ENCODE data around the gene UBE2E2. TPM values are rescaled to one million over a fixed set of nuclear protein-coding genes. Genes with fewer than 3 reads are reported as not detected.
A peak's percentile ranks its signal among the peaks of the same experiment; 100 is the strongest.

Gene UBE2E2
- total RNA-seq, 1 donor, result 41.5 TPM

GRCh38 chr3:23455775-23456174 lies 252.6 kb downstream of the UBE2E2 start:
- TF ChIP-seq, protein P1, sequence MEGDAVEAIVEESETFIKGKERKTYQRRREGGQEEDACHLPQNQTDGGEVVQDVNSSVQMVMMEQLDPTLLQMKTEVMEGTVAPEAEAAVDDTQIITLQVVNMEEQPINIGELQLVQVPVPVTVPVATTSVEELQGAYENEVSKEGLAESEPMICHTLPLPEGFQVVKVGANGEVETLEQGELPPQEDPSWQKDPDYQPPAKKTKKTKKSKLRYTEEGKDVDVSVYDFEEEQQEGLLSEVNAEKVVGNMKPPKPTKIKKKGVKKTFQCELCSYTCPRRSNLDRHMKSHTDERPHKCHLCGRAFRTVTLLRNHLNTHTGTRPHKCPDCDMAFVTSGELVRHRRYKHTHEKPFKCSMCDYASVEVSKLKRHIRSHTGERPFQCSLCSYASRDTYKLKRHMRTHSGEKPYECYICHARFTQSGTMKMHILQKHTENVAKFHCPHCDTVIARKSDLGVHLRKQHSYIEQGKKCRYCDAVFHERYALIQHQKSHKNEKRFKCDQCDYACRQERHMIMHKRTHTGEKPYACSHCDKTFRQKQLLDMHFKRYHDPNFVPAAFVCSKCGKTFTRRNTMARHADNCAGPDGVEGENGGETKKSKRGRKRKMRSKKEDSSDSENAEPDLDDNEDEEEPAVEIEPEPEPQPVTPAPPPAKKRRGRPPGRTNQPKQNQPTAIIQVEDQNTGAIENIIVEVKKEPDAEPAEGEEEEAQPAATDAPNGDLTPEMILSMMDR (IDR thresholded peaks at IDR 0.05; ENCODE audit: insufficient read depth, low read depth, low read length), result no peak
- DNase-seq (ENCODE audit: low read depth), result peak; percentile 69
- H3K4me3 ChIP-seq (ENCODE audit: low read depth, low read length), result no peak overlapping the region

GRCh38 chr3:23457697-23458096 lies 254.6 kb downstream of the UBE2E2 start:
- TF ChIP-seq, protein P1 (IDR thresholded peaks at IDR 0.05; ENCODE audit: insufficient read depth, low read depth, low read length), result no peak
- no peak overlapping the region for H3K4me3 ChIP-seq (ENCODE audit: low read depth, low read length)
- no peak for DNase-seq (ENCODE audit: low read depth)

DNA sequence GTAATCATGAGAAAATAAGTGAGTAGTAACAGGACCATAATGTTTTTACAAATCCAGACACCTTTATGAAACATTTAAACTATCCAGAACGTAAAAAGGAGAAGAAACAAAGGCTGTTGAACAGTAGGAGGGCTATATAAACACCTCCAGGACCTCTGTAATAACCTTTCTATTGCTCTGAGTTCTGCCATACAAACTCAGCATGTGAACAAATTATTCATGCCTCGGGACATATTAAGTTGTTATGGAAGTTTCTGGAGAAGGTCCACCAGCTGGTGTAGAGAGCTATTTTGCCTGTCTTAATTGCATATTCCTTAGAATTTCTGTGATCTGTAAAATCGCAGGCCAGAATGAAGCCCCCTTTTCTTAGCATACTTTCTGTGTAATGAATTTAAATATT lies 256.3 kb downstream of the UBE2E2 start:
- no peak overlapping the region for H3K4me3 ChIP-seq (ENCODE audit: low read depth, low read length)
- DNase-seq (ENCODE audit: low read depth), result peak; percentile 12
- TF ChIP-seq, protein P1 (IDR thresholded peaks at IDR 0.05; ENCODE audit: insufficient read depth, low read depth, low read length), result no peak

DNA sequence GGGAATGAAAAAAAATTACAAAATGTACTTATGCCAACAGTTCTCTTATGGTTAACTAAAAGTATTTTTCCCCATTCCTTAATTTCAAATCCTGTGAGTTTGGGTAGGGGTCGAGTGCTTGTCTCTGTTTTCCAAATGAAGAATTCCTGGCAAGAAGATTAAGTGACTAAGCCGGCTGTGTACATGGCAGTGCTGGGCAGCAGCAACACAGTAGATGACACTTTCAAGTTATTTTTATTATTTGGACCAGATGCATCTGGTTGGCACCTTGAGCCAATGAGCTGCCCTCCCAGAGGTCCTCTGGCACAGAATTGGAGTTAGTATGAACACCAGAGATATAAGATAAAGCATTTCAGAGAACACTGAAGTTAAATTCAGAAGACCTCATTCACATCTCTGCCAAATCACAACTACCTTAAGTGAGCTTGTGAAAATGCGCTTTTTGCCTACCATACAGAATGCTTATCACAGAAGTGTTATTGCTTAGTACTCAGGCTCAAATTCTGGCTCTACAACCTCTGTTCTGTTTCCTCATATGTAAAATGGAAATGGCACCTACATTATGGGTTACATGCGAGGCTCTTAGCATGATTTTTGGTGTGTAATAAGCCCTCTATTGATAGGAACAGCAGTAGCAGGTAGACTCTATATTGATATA lies 256.9 kb downstream of the UBE2E2 start:
- H3K4me3 ChIP-seq (ENCODE audit: low read depth, low read length), result no peak overlapping the region
- no peak for DNase-seq (ENCODE audit: low read depth)
- TF ChIP-seq, protein P1 (IDR thresholded peaks at IDR 0.05; ENCODE audit: insufficient read depth, low read depth, low read length), result no peak

DNA sequence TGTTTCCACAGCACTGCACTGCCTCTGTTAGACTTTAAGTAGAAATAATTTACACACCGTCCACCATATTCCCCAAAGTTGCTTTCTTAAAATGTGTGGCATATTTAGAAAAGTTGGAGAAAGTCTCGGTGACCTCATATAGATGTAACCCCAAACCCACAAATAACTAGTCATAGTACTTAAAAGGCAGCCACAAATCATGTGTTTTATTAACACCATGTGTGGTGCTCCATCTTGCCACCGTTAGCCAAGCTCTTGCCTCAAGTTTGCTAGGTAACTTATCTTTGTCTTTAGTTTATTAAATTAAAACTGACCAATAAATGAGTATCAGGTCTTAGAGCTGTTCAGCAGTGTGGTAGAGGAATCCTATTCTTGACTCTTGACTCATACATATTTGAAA lies 257.9 kb downstream of the UBE2E2 start:
- TF ChIP-seq, protein P1 (IDR thresholded peaks at IDR 0.05; ENCODE audit: insufficient read depth, low read depth, low read length), result no peak
- DNase-seq (ENCODE audit: low read depth), result no peak
- no peak overlapping the region for H3K4me3 ChIP-seq (ENCODE audit: low read depth, low read length)

DNA sequence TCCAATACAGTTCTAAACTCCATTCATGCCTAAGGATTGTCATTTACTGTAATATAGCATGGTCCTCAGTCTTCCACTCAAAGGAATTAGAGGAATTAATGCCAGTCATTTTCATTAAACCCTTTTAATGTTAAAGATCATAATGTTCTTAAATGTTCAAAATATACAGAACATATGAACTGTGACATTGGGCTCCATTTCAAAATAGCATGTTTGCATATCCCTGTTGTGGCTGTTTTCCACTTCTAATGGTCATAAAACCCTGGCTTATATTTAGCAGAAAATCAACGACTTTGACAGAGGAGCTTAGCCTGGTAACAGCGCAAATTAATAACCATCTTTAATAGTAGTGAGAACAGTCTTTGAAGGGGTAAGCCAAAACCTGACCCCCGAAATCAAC lies 260.7 kb downstream of the UBE2E2 start:
- no peak for DNase-seq (ENCODE audit: low read depth)
- TF ChIP-seq, protein P1 (IDR thresholded peaks at IDR 0.05; ENCODE audit: insufficient read depth, low read depth, low read length), result no peak
- H3K4me3 ChIP-seq (ENCODE audit: low read depth, low read length), result no peak overlapping the region

GRCh38 chr3:23465569-23465968 lies 262.4 kb downstream of the UBE2E2 start:
- no peak for DNase-seq (ENCODE audit: low read depth)
- TF ChIP-seq, protein P1 (IDR thresholded peaks at IDR 0.05; ENCODE audit: insufficient read depth, low read depth, low read length), result no peak
- no peak overlapping the region for H3K4me3 ChIP-seq (ENCODE audit: low read depth, low read length)

Measured in fibroblast of villous mesenchyme (primary cell).